ENCODE measurements around the gene MIS12.

The MIS12 gene

DNA sequence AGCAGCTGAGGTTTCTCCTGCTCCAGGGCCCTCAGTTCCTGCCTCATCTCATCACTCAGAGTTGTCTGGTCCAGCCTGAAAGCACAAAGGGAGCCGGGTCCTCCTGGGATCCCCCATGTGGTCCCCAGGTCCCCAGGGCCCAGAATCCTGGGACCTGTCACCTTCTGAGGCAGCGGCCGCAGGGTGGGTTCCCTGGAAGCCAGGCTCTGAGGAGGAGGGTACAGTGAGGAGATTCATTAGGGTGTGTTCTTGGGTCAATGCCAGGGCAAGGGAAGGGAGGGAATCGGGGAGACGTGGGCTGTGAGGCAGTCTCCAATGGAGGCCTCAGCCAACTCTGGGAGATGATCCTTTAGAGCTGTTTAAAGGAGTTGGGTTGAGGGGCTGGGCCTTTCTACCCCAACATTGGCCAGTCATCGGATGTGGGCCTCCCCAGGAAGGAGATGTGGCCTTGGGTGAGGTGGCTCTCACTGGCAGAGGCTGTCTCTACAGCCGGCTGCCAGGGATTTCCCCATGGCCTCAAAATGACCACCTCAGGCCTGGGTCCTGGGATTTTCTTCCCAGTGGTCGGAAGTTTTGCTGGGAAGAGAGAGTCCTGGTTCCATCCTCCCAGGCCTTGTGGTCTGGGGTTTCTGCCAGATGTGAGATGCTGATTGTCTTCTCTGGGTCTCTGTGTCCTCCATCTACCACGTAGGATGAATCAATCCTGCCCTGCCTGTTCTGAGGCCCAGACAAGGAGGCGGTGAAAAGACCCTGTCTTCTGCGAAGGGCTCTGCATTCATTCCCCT lies 50.7 kb downstream of the MIS12 start:
- DNase-seq = no peak

DNA sequence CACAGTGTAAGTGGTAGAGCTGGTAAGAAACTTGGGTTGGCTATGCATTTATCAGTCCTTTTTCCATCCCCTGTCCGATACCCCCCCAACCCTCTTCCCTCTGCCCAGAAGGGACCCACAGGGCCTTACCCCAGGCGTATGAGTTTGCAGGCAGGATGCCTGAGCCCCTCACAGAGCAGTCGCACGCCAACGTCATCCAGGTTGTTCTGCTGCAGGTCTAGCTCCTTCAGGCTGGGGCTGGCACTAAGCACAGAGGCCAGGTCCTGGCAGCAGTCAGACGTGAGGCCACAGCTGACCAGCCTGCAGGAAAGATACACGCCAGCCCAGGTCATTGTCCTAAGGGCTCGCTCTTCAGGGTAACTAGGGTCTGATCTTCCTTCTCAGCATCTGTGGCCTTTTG lies 52.9 kb downstream of the MIS12 start:
- DNase-seq = no peak

DNA sequence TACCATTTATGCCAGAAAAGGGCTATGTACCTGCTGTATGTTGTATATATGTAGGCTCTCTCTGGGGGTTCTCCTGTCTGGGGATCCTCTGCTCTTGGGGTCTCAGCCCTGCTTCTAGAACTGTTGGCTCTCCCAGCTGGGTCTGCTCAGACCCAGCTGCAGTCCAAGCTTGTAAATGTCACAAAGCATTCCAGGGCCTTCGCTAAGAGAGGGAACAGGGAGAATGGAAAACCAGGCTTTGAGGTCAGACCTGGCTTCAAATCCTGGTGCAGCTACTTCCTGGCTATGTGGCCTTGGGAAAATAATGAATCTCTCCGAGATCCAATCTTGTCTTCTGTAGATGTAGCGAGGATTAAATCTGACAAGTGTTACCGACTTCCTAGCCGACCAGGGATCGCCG lies 54.0 kb downstream of the MIS12 start:
- DNase-seq = no peak
